Adrenal gland (tissue), 12 donors: ENCODE measurements around the gene MARS1. TPM values are rescaled to one million over a fixed set of nuclear protein-coding genes. Genes with fewer than 3 reads are reported as not detected.

Experiments
- DNase-seq, 7 donors: peaks; one replicate each; pipeline ENCODE4 v3.0.0-alpha.2; 2019 to 2020
- H3K27ac ChIP-seq, 5 donors: fragments of 200-600 bp; sonication (generic) in 4 of 5; 1 replicate in 3 of 5; 2 replicates in 2 of 5; pipeline versions ENCODE4 v1.5.1 to v1.8.0; 2016 to 2020; ENCODE audit warnings: mild to moderate bottlenecking in 1 of 5
- H3K27me3 ChIP-seq: fragments of 200-600 bp; 2 replicates; pipeline ENCODE4 v1.8.0; 2021
- H3K36me3 ChIP-seq, 2 donors: fragments of 200-600 bp; replicated peaks in 1 of 2; 1 replicate in 1 of 2; 2 replicates in 1 of 2; pipeline versions ENCODE4 v1.5.1 to v1.8.0; 2018 to 2022
- H3K4me1 ChIP-seq, 2 donors: fragments of 200-600 bp; replicated peaks in 1 of 2; 1 replicate in 1 of 2; 2 replicates in 1 of 2; pipeline versions ENCODE4 v1.5.1 to v1.8.0; 2018 to 2021
- H3K4me3 ChIP-seq, 4 donors: fragments of 200-600 bp; sonication (generic) in 3 of 4; one replicate each; pipeline ENCODE4 v1.5.1; 2016 to 2018
- H3K9me3 ChIP-seq, 3 donors: fragments of 200-600 bp; sonication (generic) in 1 of 3; replicated peaks in 1 of 3; 1 replicate in 2 of 3; 2 replicates in 1 of 3; pipeline versions ENCODE4 v1.5.1 to v1.8.0; 2016 to 2021
- POLR2A ChIP-seq, 2 donors: fragments of 450-650 bp; IDR thresholded peaks; one replicate each; pipeline ENCODE4 v1.6.1; 2017; ENCODE audit warnings: antibody characterized with exemption in 2 of 2, mild to moderate bottlenecking in 2 of 2, moderate library complexity in 1 of 2
- WGBS, 4 donors: extraction: QIAGEN DNeasy Blood & Tissue Kit in 2 of 4; methylation state at CpG; one replicate each; pipeline versions ENCODE4 v1.1.5 to v1.1.7; 2013 to 2017; 5-methylcytosine and 5-hydroxymethylcytosine counted together
- intact Hi-C, 2 donors: fragments of 100-400 bp; cut with DNase I; formaldehyde crosslinking; loops; one replicate each; pipeline versions ENCODE4 v1.14.1 to v1.15.0; 2022 to 2023
- polyA plus RNA-seq, 3 donors: library from polyadenylated mRNA; stranded (reverse); fragments of 200-250 nt in 2 of 3; fragments of 350-450 nt in 1 of 3; fragmentation: Illumina TruSeq in 1 of 3; extraction: RNeasy Lipid Tissue Mini Kit (QIAGEN cat#74804) in 1 of 3; gene quantifications; one replicate each; pipeline ENCODE4 v1.2.3, GENCODE V29; 2013 to 2014
- total RNA-seq, 9 donors: library from RNA; depleted of rRNA in 4 of 9; stranded (reverse); fragments of >200 nt in 4 of 9; fragments of 120-200 nt in 1 of 9; fragmentation: NEBNext Ultra II Directional in 1 of 9; extraction: Animal tissue kit (Norgen Biotek cat#: 25700) in 1 of 9; gene quantifications; one replicate each; pipeline versions ENCODE4 v1.1.0 to v1.2.4, GENCODE V29; 2013 to 2023
- TF ChIP-seq, protein P1 (sequence below), 6 experiments: fragments of 450-650 bp in 4 of 6; fragments of 200-600 bp in 2 of 6; sonication (generic) in 1 of 6; IDR thresholded peaks; 1 replicate in 5 of 6; 2 replicates in 1 of 6; pipeline versions ENCODE4 v1.5.1 to v1.8.0; 2016 to 2021; ENCODE audit warnings: antibody characterized with exemption in 6 of 6, mild to moderate bottlenecking in 2 of 6, moderate library complexity in 1 of 6
- donor health status: healthy with polysubstance abuse.
- donor health status: Bipolar disorder and iron deficiency.
- donor health status: DM: yes; HTN: yes; CAD: no.
- donor health status: DM: no; HTN: no; CAD: no.
- donor health status: DM: no; HTN: no; CAD: no.
- donor health status: DM: yes; HTN: yes; CAD: no.

MARS1 gene
- total and polyA plus RNA-seq, 12 donors, result 38.3 to 210 (median 135) TPM

DNA sequence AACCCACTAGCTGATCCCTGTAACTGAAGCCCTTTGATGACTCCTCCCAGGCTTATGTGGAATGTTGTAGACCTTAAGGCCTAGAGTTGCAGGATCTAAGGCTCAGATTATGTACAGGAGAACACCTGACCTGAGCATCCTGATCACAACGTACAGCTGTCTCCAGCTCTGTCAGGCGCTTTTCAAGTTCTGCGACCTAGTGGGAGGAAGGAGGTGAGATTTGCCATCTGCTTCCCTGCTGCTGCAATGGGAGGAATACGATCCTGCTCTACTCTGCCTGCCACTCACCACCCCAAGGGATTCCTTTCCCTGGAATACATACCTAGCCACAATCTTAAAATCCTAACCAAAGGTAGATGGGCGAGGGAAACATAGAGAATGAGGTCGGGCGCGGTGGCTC lies 45.2 kb downstream of the MARS1 start:
- H3K27ac ChIP-seq, result no peak overlapping the region
- no peak for DNase-seq
- intact Hi-C loops, result no loop called here
- H3K9me3 ChIP-seq, result no peaks in the 10 kb centered on the region
- 89 to 98% (median 95%) methylated on average over 8 of the region's 8 CpGs for WGBS, 4 donors
- no peak overlapping the region for H3K4me3 ChIP-seq
- TF ChIP-seq POLR2A (IDR thresholded peaks at IDR 0.05), result no peak
- TF ChIP-seq, protein P1, sequence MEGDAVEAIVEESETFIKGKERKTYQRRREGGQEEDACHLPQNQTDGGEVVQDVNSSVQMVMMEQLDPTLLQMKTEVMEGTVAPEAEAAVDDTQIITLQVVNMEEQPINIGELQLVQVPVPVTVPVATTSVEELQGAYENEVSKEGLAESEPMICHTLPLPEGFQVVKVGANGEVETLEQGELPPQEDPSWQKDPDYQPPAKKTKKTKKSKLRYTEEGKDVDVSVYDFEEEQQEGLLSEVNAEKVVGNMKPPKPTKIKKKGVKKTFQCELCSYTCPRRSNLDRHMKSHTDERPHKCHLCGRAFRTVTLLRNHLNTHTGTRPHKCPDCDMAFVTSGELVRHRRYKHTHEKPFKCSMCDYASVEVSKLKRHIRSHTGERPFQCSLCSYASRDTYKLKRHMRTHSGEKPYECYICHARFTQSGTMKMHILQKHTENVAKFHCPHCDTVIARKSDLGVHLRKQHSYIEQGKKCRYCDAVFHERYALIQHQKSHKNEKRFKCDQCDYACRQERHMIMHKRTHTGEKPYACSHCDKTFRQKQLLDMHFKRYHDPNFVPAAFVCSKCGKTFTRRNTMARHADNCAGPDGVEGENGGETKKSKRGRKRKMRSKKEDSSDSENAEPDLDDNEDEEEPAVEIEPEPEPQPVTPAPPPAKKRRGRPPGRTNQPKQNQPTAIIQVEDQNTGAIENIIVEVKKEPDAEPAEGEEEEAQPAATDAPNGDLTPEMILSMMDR (IDR thresholded peaks at IDR 0.05), result no peak
- H3K36me3 ChIP-seq, result peaks cover 0 to 88% of the 10 kb centered on the region in 2 donors
- H3K4me1 ChIP-seq, result no peaks in the 10 kb centered on the region
- no peaks in the 10 kb centered on the region for H3K27me3 ChIP-seq

DNA sequence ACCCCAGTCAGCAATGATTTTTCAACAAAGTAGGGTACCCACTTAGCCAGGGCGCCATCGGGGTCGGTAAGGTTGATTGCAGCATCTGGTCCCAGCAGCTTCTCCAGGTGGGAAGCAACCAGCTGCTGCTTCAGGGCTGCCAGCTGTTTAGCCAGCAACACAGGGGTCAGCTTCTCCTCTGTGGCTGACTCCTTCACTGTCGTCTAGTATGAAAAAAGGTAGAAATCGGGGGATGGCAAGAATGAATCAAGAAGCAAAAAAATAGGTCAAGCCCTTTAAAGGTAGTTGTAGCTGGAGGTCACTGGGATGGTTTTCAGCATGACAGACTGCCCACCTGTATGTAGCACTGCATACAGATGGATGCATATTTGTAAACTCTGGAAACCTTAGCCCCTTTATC lies 46.4 kb downstream of the MARS1 start:
- intact Hi-C loops, result no loop called here
- H3K36me3 ChIP-seq, result peaks cover 0 to 86% of the 10 kb centered on the region in 2 donors
- H3K9me3 ChIP-seq, result no peaks in the 10 kb centered on the region
- WGBS, 4 donors, result 91 to 92% (median 91%) methylated on average over 5 of the region's 5 CpGs
- DNase-seq, result no peak
- no peak for TF ChIP-seq POLR2A (IDR thresholded peaks at IDR 0.05)
- TF ChIP-seq, protein P1 (IDR thresholded peaks at IDR 0.05), result no peak
- no peak overlapping the region for H3K27ac ChIP-seq
- H3K4me1 ChIP-seq, result no peaks in the 10 kb centered on the region
- H3K4me3 ChIP-seq, result no peak overlapping the region
- no peaks in the 10 kb centered on the region for H3K27me3 ChIP-seq

DNA sequence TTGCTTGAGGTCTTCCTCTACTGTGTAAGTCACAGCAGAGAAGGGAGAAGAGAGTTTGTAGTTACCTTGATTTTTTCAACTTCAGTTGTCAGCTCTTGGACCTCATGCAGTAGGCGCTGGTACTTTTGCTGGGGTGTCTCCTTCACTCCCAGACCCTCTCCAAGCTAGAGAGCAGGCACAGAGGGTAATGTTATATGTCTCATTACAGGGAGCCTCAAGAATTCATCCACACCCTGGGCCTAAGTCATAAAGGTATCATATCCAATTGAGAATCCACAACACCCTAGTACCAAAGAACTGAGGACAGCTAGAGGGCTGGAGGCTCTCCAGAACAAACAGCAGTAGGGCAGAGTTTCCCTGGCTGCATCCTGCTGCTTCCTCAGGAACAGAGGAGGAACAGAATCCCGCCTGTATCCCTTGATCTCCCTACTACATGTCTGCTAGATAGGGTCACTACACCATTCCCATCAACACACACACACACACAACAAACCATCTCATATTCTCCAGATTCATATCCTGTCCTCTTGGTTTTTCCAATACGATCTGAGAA lies 47.2 kb downstream of the MARS1 start:
- DNase-seq, result no peak
- Histone ChIP-seq H3K4me3 (no peak overlapping the region), H3K9me3 (no peaks in the 10 kb centered on the region), H3K36me3 (peaks cover 0 to 84% of the 10 kb centered on the region in 2 donors), H3K27me3 (no peaks in the 10 kb centered on the region), H3K4me1 (no peaks in the 10 kb centered on the region), H3K27ac (no peak overlapping the region)
- WGBS, 4 donors, result 80 to 94% (median 91%) methylated on average over 2 to 3 of the region's 3 CpGs
- intact Hi-C loops, result no loop called here
- TF ChIP-seq, protein P1 (IDR thresholded peaks at IDR 0.05), result no peak
- TF ChIP-seq POLR2A (IDR thresholded peaks at IDR 0.05), result no peak

DNA sequence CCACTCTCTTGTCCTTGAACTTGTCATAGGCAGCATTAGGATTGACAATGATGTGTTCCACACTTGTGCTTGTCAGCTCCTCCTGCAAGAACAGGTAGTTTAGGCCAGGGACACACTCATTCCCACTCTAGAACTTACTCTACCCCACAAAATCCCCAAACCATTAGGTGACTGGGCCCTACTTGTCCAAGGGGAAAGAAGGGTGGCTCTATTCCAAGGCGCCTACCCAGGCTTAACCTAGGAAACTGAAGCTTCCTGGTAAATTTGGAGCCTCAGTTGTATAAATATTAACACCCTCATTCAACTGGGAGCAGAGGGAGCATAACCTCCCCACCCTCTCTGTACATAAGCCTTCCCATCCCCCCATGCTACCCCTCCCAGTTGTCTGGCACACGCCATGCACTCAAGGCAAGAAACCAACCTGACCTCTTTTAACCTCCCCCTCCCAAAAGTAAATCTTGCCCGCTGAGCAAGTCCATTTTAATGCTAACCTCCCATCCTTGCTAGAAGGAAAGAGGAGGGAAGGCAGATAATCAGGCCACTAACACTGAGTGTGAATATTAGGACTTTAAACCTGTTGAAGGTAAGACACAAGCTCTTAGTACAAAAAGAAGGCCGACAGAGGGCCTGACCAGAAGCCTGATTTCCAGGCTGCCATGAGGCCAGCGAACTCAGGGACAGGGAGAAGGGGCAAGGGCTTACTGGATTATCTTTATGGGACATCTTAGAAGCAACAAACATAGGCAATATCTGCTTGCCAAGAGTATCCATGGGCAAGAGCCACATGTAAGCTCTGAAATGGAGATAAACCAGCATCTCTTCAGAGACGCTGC lies 48.1 kb downstream of the MARS1 start:
- H3K36me3 ChIP-seq, result peaks cover 0 to 75% of the 10 kb centered on the region in 2 donors
- DNase-seq, result no peak
- H3K4me1 ChIP-seq, result peaks cover 0 to 3% of the 10 kb centered on the region in 2 donors
- WGBS, 4 donors, result 74 to 91% (median 77%) methylated on average over 6 of the region's 6 CpGs
- H3K27me3 ChIP-seq, result no peaks in the 10 kb centered on the region
- no peak overlapping the region for H3K27ac ChIP-seq
- H3K4me3 ChIP-seq, result no peak overlapping the region
- H3K9me3 ChIP-seq, result no peaks in the 10 kb centered on the region
- intact Hi-C loops, result no loop called here
- TF ChIP-seq, protein P1 (IDR thresholded peaks at IDR 0.05), result no peak
- no peak for TF ChIP-seq POLR2A (IDR thresholded peaks at IDR 0.05)
